Stimulated activated CD4-positive, alpha-beta T cell treated with anti-CD3 and anti-CD28 coated beads, Interleukin-2, amount 100 ng/mL, for 4 hours (primary cell): Measurements from ENCODE around the gene MRPS31.
"Not testable (repeated sequence)": the region's sequence is repeated elsewhere in the genome, so short reads cannot be mapped to it uniquely, and the experiment has no call there.

ENCODE experiments used
- DNase-seq: peaks from one replicate; pipeline ENCODE4 v3.0.0-alpha.2; 2020; ENCODE audit warnings: low read depth

Gene MRPS31

GRCh38 chr13:40758811-40759210, 12.2 kb downstream of the MRPS31 start:
- no peak for DNase-seq

- no peak for DNase-seq
Measured at GRCh38 chr13:40756042-40756441, 14.9 kb downstream of the MRPS31 start.

- DNase-seq = no peak
Measured at GRCh38 chr13:40755082-40755700, 15.8 kb downstream of the MRPS31 start.

- no peak for DNase-seq
Measured at GRCh38 chr13:40749327-40749726, 21.7 kb downstream of the MRPS31 start.

- not testable (repeated sequence) for DNase-seq
Measured at GRCh38 chr13:40735232-40735548, 35.8 kb downstream of the MRPS31 start.

- DNase-seq = not testable (repeated sequence)
Measured at GRCh38 chr13:40734536-40735231, 36.3 kb downstream of the MRPS31 start.

GRCh38 chr13:40732658-40733057, 38.3 kb downstream of the MRPS31 start:
- no peak for DNase-seq

GRCh38 chr13:40728595-40728994, 42.4 kb downstream of the MRPS31 start:
- no peak for DNase-seq

GRCh38 chr13:40714433-40714832, 56.6 kb downstream of the MRPS31 start:
- not testable (repeated sequence) for DNase-seq

GRCh38 chr13:40706439-40706838, 64.6 kb downstream of the MRPS31 start:
- no peak for DNase-seq

- no peak for DNase-seq
Measured at GRCh38 chr13:40697711-40698110, 73.3 kb downstream of the MRPS31 start.

- no peak for DNase-seq
Measured at GRCh38 chr13:40694426-40694825, 76.6 kb downstream of the MRPS31 start.

- DNase-seq = no peak
Measured at GRCh38 chr13:40692946-40693345, 78.0 kb downstream of the MRPS31 start.

GRCh38 chr13:40688781-40689180, 82.2 kb downstream of the MRPS31 start:
- DNase-seq = no peak

GRCh38 chr13:40682449-40683240, 88.3 kb downstream of the MRPS31 start:
- DNase-seq = no peak

- no peak for DNase-seq
Measured at GRCh38 chr13:40681341-40682146, 89.4 kb downstream of the MRPS31 start.

GRCh38 chr13:40680659-40681323, 90.2 kb downstream of the MRPS31 start:
- DNase-seq = no peak

GRCh38 chr13:40679480-40679985, 91.5 kb downstream of the MRPS31 start:
- DNase-seq = no peak
